ENCODE measurements around the gene CSF2RB. TPM values are rescaled to one million over a fixed set of nuclear protein-coding genes. Genes with fewer than 3 reads are reported as not detected.
A peak's percentile ranks its signal among the peaks of the same experiment; 100 is the strongest.

The CSF2RB gene
- total and polyA plus RNA-seq, 3 experiments from 2014 or later = 0.09 to 0.20 (median 0.13) TPM

GRCh38 chr22:36893262-36893661 is 20.2 kb upstream of the CSF2RB start:
- Histone ChIP-seq H3K4me3 (ENCODE audit: low read length) (no peak overlapping the region), H3K27ac (ENCODE audit: low read depth, low read length) (no peak overlapping the region), H3K4me1 (ENCODE audit: insufficient read depth, low read length) (no peaks in the 10 kb centered on the region), H3K36me3 (ENCODE audit: insufficient read depth, low read length) (no peaks in the 10 kb centered on the region), H3K9me3 (ENCODE audit: low read length) (no peaks in the 10 kb centered on the region), H3K27me3 (ENCODE audit: insufficient read depth, low read length, poor library complexity, severe bottlenecking) (no peaks in the 10 kb centered on the region)
- ChIA-PET CTCF (interaction anchor here (0.8 kb wide), 1 partner anchor 36 kb away, joined by 3 read pairs; no protein-coding TSS in a partner anchor), POLR2A (no interaction called here)
- Mint-ChIP-seq H3K9me3 (peaks cover 0 to 11% (median 8%) of the 10 kb centered on the region in 5 donors), H3K36me3 (peaks cover 0 to 7% (median 2%) of the 10 kb centered on the region in 3 donors), H3K27ac (peak overlapping the region in 1 of 8 donors; percentile 24), H3K4me1 (no peaks in the 10 kb centered on the region), H3K27me3 (peaks cover 1 to 6% of the 10 kb centered on the region in 2 donors), H3K4me3 (no peak overlapping the region)
- no peak for DNase-seq

GRCh38 chr22:36894266-36894665 is 19.2 kb upstream of the CSF2RB start:
- no peak overlapping the region for H3K4me3 Mint-ChIP-seq
- no peaks in the 10 kb centered on the region for H3K36me3 ChIP-seq (ENCODE audit: insufficient read depth, low read length)
- DNase-seq = no peak
- no peaks in the 10 kb centered on the region for H3K4me1 ChIP-seq (ENCODE audit: insufficient read depth, low read length)
- no peak overlapping the region for H3K27ac ChIP-seq (ENCODE audit: low read depth, low read length)
- peaks cover 0 to 7% (median 2%) of the 10 kb centered on the region in 3 donors for H3K36me3 Mint-ChIP-seq
- H3K27me3 ChIP-seq (ENCODE audit: insufficient read depth, low read length, poor library complexity, severe bottlenecking) = no peaks in the 10 kb centered on the region
- H3K9me3 Mint-ChIP-seq = peaks cover 0 to 11% (median 8%) of the 10 kb centered on the region in 5 donors
- no peak overlapping the region for H3K27ac Mint-ChIP-seq
- H3K4me1 Mint-ChIP-seq = no peaks in the 10 kb centered on the region
- CTCF ChIA-PET = no interaction called here
- H3K9me3 ChIP-seq (ENCODE audit: low read length) = no peaks in the 10 kb centered on the region
- peaks cover 5 to 13% of the 10 kb centered on the region in 2 donors for H3K27me3 Mint-ChIP-seq
- POLR2A ChIA-PET = no interaction called here
- no peak overlapping the region for H3K4me3 ChIP-seq (ENCODE audit: low read length)

GRCh38 chr22:36897611-36898010 is 15.8 kb upstream of the CSF2RB start:
- Mint-ChIP-seq H3K4me1 (peaks cover 0 to 8% (median 3%) of the 10 kb centered on the region in 3 donors), H3K9me3 (peaks cover under 1 to 11% (median 8%) of the 10 kb centered on the region in 5 donors), H3K27me3 (peaks cover 8 to 44% of the 10 kb centered on the region in 2 donors), H3K27ac (no peak overlapping the region), H3K36me3 (peaks cover 0 to 7% (median 2%) of the 10 kb centered on the region in 3 donors), H3K4me3 (no peak overlapping the region)
- Histone ChIP-seq H3K9me3 (ENCODE audit: low read length) (no peaks in the 10 kb centered on the region), H3K4me3 (ENCODE audit: low read length) (no peak overlapping the region), H3K36me3 (ENCODE audit: insufficient read depth, low read length) (no peaks in the 10 kb centered on the region), H3K27me3 (ENCODE audit: insufficient read depth, low read length, poor library complexity, severe bottlenecking) (no peaks in the 10 kb centered on the region), H3K4me1 (ENCODE audit: insufficient read depth, low read length) (no peaks in the 10 kb centered on the region), H3K27ac (ENCODE audit: low read depth, low read length) (no peak overlapping the region)
- ChIA-PET CTCF (interaction anchor here (0.8 kb wide), 1 partner anchor 41 kb away, joined by 3 read pairs; no protein-coding TSS in a partner anchor), POLR2A (no interaction called here)
- no peak for DNase-seq

GRCh38 chr22:36898690-36899089 is 14.7 kb upstream of the CSF2RB start:
- H3K36me3 Mint-ChIP-seq = peaks cover 0 to 9% (median 2%) of the 10 kb centered on the region in 3 donors
- peaks cover 11 to 53% of the 10 kb centered on the region in 2 donors for H3K27me3 Mint-ChIP-seq
- Histone ChIP-seq H3K27me3 (ENCODE audit: insufficient read depth, low read length, poor library complexity, severe bottlenecking) (no peaks in the 10 kb centered on the region), H3K4me1 (ENCODE audit: insufficient read depth, low read length) (no peaks in the 10 kb centered on the region), H3K36me3 (ENCODE audit: insufficient read depth, low read length) (no peaks in the 10 kb centered on the region), H3K9me3 (ENCODE audit: low read length) (no peaks in the 10 kb centered on the region), H3K27ac (ENCODE audit: low read depth, low read length) (no peak overlapping the region), H3K4me3 (ENCODE audit: low read length) (no peak overlapping the region)
- H3K4me3 Mint-ChIP-seq = no peak overlapping the region
- ChIA-PET CTCF (interaction anchor here (1.2 kb wide), 1 partner anchor 11 kb away, joined by 3 read pairs; no protein-coding TSS in a partner anchor), POLR2A (no interaction called here)
- no peak for DNase-seq
- H3K27ac Mint-ChIP-seq = peak overlapping the region in 2 of 8 donors; percentile 44 to 58
- H3K9me3 Mint-ChIP-seq = peaks cover 2 to 11% (median 8%) of the 10 kb centered on the region in 5 donors
- H3K4me1 Mint-ChIP-seq = peaks cover 0 to 8% (median 3%) of the 10 kb centered on the region in 3 donors

GRCh38 chr22:36899498-36899897 is 13.9 kb upstream of the CSF2RB start:
- Histone ChIP-seq H3K4me3 (ENCODE audit: low read length) (no peak overlapping the region), H3K27me3 (ENCODE audit: insufficient read depth, low read length, poor library complexity, severe bottlenecking) (no peaks in the 10 kb centered on the region), H3K9me3 (ENCODE audit: low read length) (no peaks in the 10 kb centered on the region), H3K4me1 (ENCODE audit: insufficient read depth, low read length) (no peaks in the 10 kb centered on the region), H3K36me3 (ENCODE audit: insufficient read depth, low read length) (no peaks in the 10 kb centered on the region), H3K27ac (ENCODE audit: low read depth, low read length) (no peak overlapping the region)
- H3K27ac Mint-ChIP-seq = no peak overlapping the region
- peaks cover 0 to 8% (median 3%) of the 10 kb centered on the region in 3 donors for H3K4me1 Mint-ChIP-seq
- H3K4me3 Mint-ChIP-seq = no peak overlapping the region
- H3K36me3 Mint-ChIP-seq = peaks cover 0 to 11% (median 2%) of the 10 kb centered on the region in 3 donors
- POLR2A ChIA-PET = no interaction called here
- peaks cover 18 to 60% of the 10 kb centered on the region in 2 donors for H3K27me3 Mint-ChIP-seq
- CTCF ChIA-PET = interaction anchor here (1.2 kb wide), 1 partner anchor 12 kb away, joined by 3 read pairs; no protein-coding TSS in a partner anchor
- no peak for DNase-seq
- H3K9me3 Mint-ChIP-seq = peaks cover 2 to 11% (median 8%) of the 10 kb centered on the region in 5 donors

GRCh38 chr22:36900225-36900624 is 13.2 kb upstream of the CSF2RB start:
- Mint-ChIP-seq H3K4me1 (peaks cover 0 to 8% (median 3%) of the 10 kb centered on the region in 3 donors), H3K36me3 (peaks cover 0 to 7% (median 0%) of the 10 kb centered on the region in 3 donors), H3K27ac (no peak overlapping the region), H3K9me3 (peaks cover under 1 to 7% (median 5%) of the 10 kb centered on the region in 5 donors), H3K4me3 (no peak overlapping the region), H3K27me3 (peaks cover 22 to 65% of the 10 kb centered on the region in 2 donors)
- DNase-seq = no peak
- H3K4me3 ChIP-seq (ENCODE audit: low read length) = no peak overlapping the region
- no peak overlapping the region for H3K27ac ChIP-seq (ENCODE audit: low read depth, low read length)
- ChIA-PET POLR2A (no interaction called here), CTCF (no interaction called here)
- H3K27me3 ChIP-seq (ENCODE audit: insufficient read depth, low read length, poor library complexity, severe bottlenecking) = no peaks in the 10 kb centered on the region
- H3K36me3 ChIP-seq (ENCODE audit: insufficient read depth, low read length) = no peaks in the 10 kb centered on the region
- no peaks in the 10 kb centered on the region for H3K4me1 ChIP-seq (ENCODE audit: insufficient read depth, low read length)
- no peaks in the 10 kb centered on the region for H3K9me3 ChIP-seq (ENCODE audit: low read length)

GRCh38 chr22:36900880-36901279 is 12.5 kb upstream of the CSF2RB start:
- Mint-ChIP-seq H3K9me3 (peaks cover 0 to 2% (median 0%) of the 10 kb centered on the region in 5 donors), H3K27ac (peak overlapping the region in 2 of 8 donors; percentile 35 to 82), H3K27me3 (peaks cover 22 to 65% of the 10 kb centered on the region in 2 donors), H3K4me3 (no peak overlapping the region), H3K36me3 (peaks cover 0 to 4% (median 0%) of the 10 kb centered on the region in 3 donors), H3K4me1 (peaks cover 0 to 8% (median 3%) of the 10 kb centered on the region in 3 donors)
- ChIA-PET POLR2A (no interaction called here), CTCF (no interaction called here)
- H3K4me3 ChIP-seq (ENCODE audit: low read length) = no peak overlapping the region
- no peak overlapping the region for H3K27ac ChIP-seq (ENCODE audit: low read depth, low read length)
- H3K36me3 ChIP-seq (ENCODE audit: insufficient read depth, low read length) = no peaks in the 10 kb centered on the region
- no peaks in the 10 kb centered on the region for H3K27me3 ChIP-seq (ENCODE audit: insufficient read depth, low read length, poor library complexity, severe bottlenecking)
- H3K9me3 ChIP-seq (ENCODE audit: low read length) = no peaks in the 10 kb centered on the region
- DNase-seq = no peak
- H3K4me1 ChIP-seq (ENCODE audit: insufficient read depth, low read length) = no peaks in the 10 kb centered on the region

- POLR2A ChIA-PET = no interaction called here
- CTCF ChIA-PET = no interaction called here
- Mint-ChIP-seq H3K27ac (peak overlapping the region in 3 of 8 donors; percentile 35 to 75 (median 70)), H3K4me1 (peaks cover 0 to 8% (median 3%) of the 10 kb centered on the region in 3 donors), H3K9me3 (peaks cover 0 to 2% (median 0%) of the 10 kb centered on the region in 5 donors), H3K4me3 (no peak overlapping the region), H3K27me3 (peaks cover 22 to 69% of the 10 kb centered on the region in 2 donors), H3K36me3 (peaks cover 0 to 4% (median 0%) of the 10 kb centered on the region in 3 donors)
- no peak overlapping the region for H3K4me3 ChIP-seq (ENCODE audit: low read length)
- H3K4me1 ChIP-seq (ENCODE audit: insufficient read depth, low read length) = no peaks in the 10 kb centered on the region
- no peak for DNase-seq
- H3K27ac ChIP-seq (ENCODE audit: low read depth, low read length) = no peak overlapping the region
- H3K36me3 ChIP-seq (ENCODE audit: insufficient read depth, low read length) = no peaks in the 10 kb centered on the region
- H3K9me3 ChIP-seq (ENCODE audit: low read length) = no peaks in the 10 kb centered on the region
- no peaks in the 10 kb centered on the region for H3K27me3 ChIP-seq (ENCODE audit: insufficient read depth, low read length, poor library complexity, severe bottlenecking)
Measured at GRCh38 chr22:36901411-36902142, 11.9 kb upstream of the CSF2RB start.

All from CD8-positive, alpha-beta memory T cell (primary cell).